Type B pancreatic cell (in vitro differentiated cells): Measurements from ENCODE around the gene TOB1. TPM values are rescaled to one million over a fixed set of nuclear protein-coding genes. Genes with fewer than 3 reads are reported as not detected.

Source experiments
- DNase-seq: peaks from one replicate; pipeline ENCODE4 v3.0.0; 2021; ENCODE audit warnings: mixed read lengths; ENCODE audit not compliant: unreplicated experiment; ENCODE audit errors: extremely low spot score
- H3K27ac Mint-ChIP-seq: 2 replicates; pipeline ENCODE4 v1.8.0; 2021; ENCODE audit warnings: mild to moderate bottlenecking, mixed read lengths
- H3K27me3 Mint-ChIP-seq: 2 replicates; pipeline ENCODE4 v1.8.0; 2021; ENCODE audit warnings: mixed read lengths
- H3K36me3 Mint-ChIP-seq: 2 replicates; pipeline ENCODE4 v1.8.0; 2021; ENCODE audit warnings: mixed read lengths
- H3K4me1 Mint-ChIP-seq: one replicate; pipeline ENCODE4 v1.8.0; 2021; ENCODE audit warnings: mixed read lengths; ENCODE audit not compliant: unreplicated experiment
- H3K4me3 Mint-ChIP-seq: 2 replicates; pipeline ENCODE4 v1.8.0; 2021; ENCODE audit warnings: mild to moderate bottlenecking, mixed read lengths
- H3K9me3 Mint-ChIP-seq: 2 replicates; pipeline ENCODE4 v1.8.0; 2021; ENCODE audit warnings: mixed read lengths
- CTCF ChIP-seq: fragments of 200-600 bp; sonication (generic); conservative IDR thresholded peaks from 2 replicates; pipeline ENCODE4 v1.5.0; 2021; ENCODE audit warnings: antibody characterized with exemption, mild to moderate bottlenecking
- total RNA-seq: library from RNA; stranded (reverse); gene quantifications from 2 replicates; pipeline ENCODE4 v1.2.1, GENCODE V29; 2021; ENCODE audit warnings: low replicate concordance

The TOB1 gene
- total RNA-seq, 1 donor from 2014 or later, result 54.9 TPM

DNA sequence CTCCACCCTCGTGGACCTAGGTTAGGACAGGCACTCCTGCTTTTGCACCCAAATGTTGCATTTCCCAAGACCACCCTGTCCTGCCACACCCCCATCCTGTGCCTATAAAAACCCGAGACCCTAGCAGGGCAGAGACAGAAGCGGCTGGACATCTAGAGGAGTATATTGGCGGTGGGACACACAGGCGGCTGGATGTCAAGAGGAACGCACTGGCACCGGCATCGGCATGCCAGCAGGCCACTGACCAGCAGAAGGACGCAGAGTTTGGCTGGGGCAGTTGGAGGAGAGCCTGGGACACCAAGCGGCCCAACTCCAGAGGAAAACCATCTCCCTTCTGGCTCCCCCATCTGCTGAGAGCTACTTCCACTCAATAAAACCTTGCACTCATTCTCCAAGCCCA, 45.5 kb downstream of the TOB1 start:
- no peak for DNase-seq
- H3K27ac Mint-ChIP-seq, result no peak overlapping the region
- no peaks in the 10 kb centered on the region for H3K9me3 Mint-ChIP-seq
- H3K36me3 Mint-ChIP-seq, result no peaks in the 10 kb centered on the region
- peaks cover 7% of the 10 kb centered on the region for H3K4me1 Mint-ChIP-seq
- H3K4me3 Mint-ChIP-seq, result no peak overlapping the region
- TF ChIP-seq CTCF, result no peak
- H3K27me3 Mint-ChIP-seq, result peaks cover 8% of the 10 kb centered on the region

DNA sequence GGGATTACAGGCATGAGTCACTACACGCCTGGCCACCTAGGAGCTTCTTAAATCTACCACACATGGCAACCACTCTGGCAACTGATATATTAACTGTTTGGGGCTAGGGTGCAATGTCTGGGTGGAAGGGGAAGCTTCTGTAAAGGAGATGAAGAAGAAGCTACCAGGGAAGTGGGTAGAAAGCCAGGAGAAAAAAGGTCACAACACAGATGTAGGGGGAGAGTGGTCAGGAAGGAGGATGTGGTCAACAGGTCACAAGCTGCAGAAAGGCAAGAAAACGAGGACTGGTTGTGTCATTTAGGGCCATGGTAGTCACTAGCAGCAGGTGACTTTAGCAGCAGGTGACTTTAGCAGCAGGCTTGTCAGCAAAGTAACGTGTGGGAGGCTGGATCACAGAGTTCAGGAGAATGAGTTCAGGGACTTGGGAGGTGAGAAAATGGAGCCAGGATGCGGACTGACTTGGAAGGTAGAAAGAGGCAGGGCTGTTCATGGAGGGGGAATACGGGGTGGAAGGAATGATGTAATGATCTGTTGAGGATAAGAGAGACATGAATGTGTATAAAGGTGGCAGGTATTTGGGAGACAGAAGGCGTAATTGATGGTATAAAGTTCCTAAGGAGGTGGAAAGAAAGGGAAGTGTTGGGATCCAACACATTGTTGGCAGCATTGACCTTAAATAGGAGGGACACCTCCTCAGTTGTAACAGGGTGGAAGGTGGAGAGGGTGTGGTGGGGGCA, 47.1 kb downstream of the TOB1 start:
- no peak overlapping the region for H3K27ac Mint-ChIP-seq
- TF ChIP-seq CTCF, result no peak
- DNase-seq, result no peak
- peaks cover 7% of the 10 kb centered on the region for H3K4me1 Mint-ChIP-seq
- peaks cover 8% of the 10 kb centered on the region for H3K27me3 Mint-ChIP-seq
- H3K36me3 Mint-ChIP-seq, result no peaks in the 10 kb centered on the region
- H3K9me3 Mint-ChIP-seq, result peaks cover under 1% of the 10 kb centered on the region
- no peak overlapping the region for H3K4me3 Mint-ChIP-seq

DNA sequence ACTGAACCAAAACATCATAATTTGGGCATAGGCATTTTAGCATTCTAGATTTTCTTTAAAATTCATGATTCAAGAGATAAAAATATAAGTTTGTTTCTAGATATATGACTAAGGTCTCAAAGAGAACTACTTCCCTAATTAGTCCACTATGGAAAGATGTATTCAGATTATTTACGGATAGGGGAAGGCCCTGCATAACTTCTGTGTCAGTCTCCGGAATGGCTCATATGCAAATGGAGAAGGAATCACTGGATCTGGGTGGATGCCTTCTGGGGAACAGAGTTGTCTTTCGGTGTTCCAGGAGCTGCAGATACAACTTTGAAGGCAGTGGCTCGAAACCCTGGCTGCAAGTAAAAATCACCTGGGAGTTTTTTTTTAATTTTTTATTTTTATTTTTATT, 47.9 kb downstream of the TOB1 start:
- TF ChIP-seq CTCF, result no peak
- H3K4me3 Mint-ChIP-seq, result no peak overlapping the region
- peak overlapping the region; percentile 14 for H3K27ac Mint-ChIP-seq
- no peak for DNase-seq
- H3K36me3 Mint-ChIP-seq, result no peaks in the 10 kb centered on the region
- H3K27me3 Mint-ChIP-seq, result peaks cover 8% of the 10 kb centered on the region
- peaks cover 5% of the 10 kb centered on the region for H3K9me3 Mint-ChIP-seq
- peaks cover 7% of the 10 kb centered on the region for H3K4me1 Mint-ChIP-seq

DNA sequence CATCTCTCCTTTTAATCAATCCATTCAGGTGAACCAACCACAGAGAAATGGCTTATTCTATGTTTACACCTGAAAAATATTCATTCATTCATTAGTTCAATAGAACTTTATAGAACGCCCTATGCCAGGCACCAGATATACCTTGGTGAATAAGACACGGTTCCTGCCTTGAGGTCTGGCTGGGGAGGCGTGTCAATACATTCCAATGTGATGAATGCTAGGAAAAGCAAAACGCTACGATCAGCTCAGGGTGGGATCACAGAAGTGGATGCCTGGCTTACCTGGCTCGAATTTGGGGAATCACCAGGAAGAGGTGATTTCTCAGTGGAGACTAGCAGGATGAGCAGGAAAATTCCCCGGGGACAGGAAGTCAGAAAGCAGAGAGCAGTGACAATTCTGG, 48.3 kb downstream of the TOB1 start:
- Mint-ChIP-seq H3K27me3 (peaks cover 8% of the 10 kb centered on the region), H3K4me3 (no peak overlapping the region), H3K36me3 (no peaks in the 10 kb centered on the region), H3K27ac (peak overlapping the region; percentile 14), H3K4me1 (peaks cover 7% of the 10 kb centered on the region), H3K9me3 (peaks cover 5% of the 10 kb centered on the region)
- DNase-seq, result no peak
- TF ChIP-seq CTCF, result no peak

- Mint-ChIP-seq H3K4me3 (no peak overlapping the region), H3K4me1 (peaks cover 7% of the 10 kb centered on the region), H3K9me3 (peaks cover 5% of the 10 kb centered on the region), H3K36me3 (no peaks in the 10 kb centered on the region), H3K27me3 (peaks cover 8% of the 10 kb centered on the region), H3K27ac (no peak overlapping the region)
- DNase-seq, result no peak
- TF ChIP-seq CTCF, result peak; percentile 79
Measured at GRCh38 chr17:50816771-50817751, 49.1 kb downstream of the TOB1 start.
